ENCODE results near the gene NOXA1. TPM values are rescaled to one million over a fixed set of nuclear protein-coding genes. Genes with fewer than 3 reads are reported as not detected.
A peak's percentile ranks its signal among the peaks of the same experiment; 100 is the strongest.

Gene NOXA1
- total and polyA plus RNA-seq, 2 donors (not counting 1 experiment from before 2014, with no cell fraction given) = 0.08 to 0.66 TPM

DNA sequence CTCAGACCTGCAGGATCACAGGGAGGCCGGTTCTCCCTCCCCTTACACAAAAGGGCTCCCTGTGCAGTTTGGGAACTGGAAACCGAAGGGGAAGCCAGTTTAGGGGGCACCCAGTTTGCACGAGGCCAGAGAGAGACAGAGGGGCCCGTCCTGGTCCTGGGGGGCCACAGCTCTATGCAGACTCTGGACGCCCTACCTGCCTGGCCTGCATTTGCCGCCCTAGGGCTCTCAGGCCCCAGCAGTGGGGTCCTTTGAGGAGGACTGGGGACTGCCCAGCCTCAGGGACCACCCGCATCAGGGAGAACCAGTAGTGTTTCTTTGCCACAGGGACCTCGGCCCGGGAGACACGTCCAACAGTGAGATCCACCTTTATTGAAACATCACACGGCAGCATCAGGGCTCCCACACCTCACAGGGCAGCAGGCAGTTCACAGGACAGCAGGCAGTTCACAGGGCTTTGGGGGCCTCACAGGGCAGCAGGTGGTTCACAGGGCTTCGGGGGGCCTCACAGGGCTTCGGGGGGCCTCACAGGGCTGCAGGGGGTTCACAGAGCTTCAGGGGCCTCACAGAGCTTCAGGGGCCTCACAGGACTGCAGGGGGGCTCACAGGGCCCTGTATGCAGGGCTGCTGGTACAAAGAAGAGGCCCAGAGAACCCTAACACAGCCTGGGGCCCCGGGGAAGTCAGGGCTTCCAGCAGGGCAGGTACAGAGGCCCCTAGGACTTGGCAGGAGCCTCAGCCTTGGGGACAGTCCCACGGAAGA, 36.6 kb downstream of the NOXA1 start:
- Histone ChIP-seq H3K4me3 (replicated peaks in 1 of 4; ENCODE audit: control extremely low read depth in 1 of 4, insufficient read depth in 1 of 4, low read depth in 3 of 4, low read length in 4 of 4) (peak overlapping the region in 1 of 4 experiments; percentile 52), H3K4me1 (ENCODE audit: control insufficient read depth, extremely low read depth, insufficient read depth, low read length) (peaks cover 3% of the 10 kb centered on the region), H3K27ac (ENCODE audit: insufficient read depth, low read length) (peak overlapping the region; percentile 61), H2AFZ (ENCODE audit: low read length) (peak overlapping the region; percentile 83), H3K36me3 (ENCODE audit: control insufficient read depth, insufficient read depth, low read length) (peaks cover 12% of the 10 kb centered on the region), H3K27me3 (ENCODE audit: control insufficient read depth, insufficient read depth, low read length) (no peaks in the 10 kb centered on the region), H4K20me1 (ENCODE audit: control insufficient read depth, extremely low read depth, insufficient read depth, low read length) (no peaks in the 10 kb centered on the region), H3K79me2 (ENCODE audit: control insufficient read depth, insufficient read depth, low read length) (peaks cover 3% of the 10 kb centered on the region), H3K4me2 (ENCODE audit: extremely low read depth, insufficient read depth, low read length) (peak overlapping the region; percentile 72), H3K9me3 (ENCODE audit: control insufficient read depth, insufficient read depth, low read depth, low read length) (no peaks in the 10 kb centered on the region), H3K9ac (ENCODE audit: insufficient read depth, low read length) (peak overlapping the region; percentile 55)
- TF ChIP-seq, protein P1, sequence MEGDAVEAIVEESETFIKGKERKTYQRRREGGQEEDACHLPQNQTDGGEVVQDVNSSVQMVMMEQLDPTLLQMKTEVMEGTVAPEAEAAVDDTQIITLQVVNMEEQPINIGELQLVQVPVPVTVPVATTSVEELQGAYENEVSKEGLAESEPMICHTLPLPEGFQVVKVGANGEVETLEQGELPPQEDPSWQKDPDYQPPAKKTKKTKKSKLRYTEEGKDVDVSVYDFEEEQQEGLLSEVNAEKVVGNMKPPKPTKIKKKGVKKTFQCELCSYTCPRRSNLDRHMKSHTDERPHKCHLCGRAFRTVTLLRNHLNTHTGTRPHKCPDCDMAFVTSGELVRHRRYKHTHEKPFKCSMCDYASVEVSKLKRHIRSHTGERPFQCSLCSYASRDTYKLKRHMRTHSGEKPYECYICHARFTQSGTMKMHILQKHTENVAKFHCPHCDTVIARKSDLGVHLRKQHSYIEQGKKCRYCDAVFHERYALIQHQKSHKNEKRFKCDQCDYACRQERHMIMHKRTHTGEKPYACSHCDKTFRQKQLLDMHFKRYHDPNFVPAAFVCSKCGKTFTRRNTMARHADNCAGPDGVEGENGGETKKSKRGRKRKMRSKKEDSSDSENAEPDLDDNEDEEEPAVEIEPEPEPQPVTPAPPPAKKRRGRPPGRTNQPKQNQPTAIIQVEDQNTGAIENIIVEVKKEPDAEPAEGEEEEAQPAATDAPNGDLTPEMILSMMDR (conservative IDR thresholded peaks at IDR 0.05 in 1 of 2, IDR thresholded peaks at IDR 0.05 in 1 of 2; ENCODE audit: low read depth in 1 of 2, low read length in 2 of 2) = no peak
- TF ChIP-seq EZH2 (IDR thresholded peaks at IDR 0.05; ENCODE audit: low read length, missing control alignments) = no peak
- no peak for DNase-seq (ENCODE audit: low read depth in 2 of 2)

DNA sequence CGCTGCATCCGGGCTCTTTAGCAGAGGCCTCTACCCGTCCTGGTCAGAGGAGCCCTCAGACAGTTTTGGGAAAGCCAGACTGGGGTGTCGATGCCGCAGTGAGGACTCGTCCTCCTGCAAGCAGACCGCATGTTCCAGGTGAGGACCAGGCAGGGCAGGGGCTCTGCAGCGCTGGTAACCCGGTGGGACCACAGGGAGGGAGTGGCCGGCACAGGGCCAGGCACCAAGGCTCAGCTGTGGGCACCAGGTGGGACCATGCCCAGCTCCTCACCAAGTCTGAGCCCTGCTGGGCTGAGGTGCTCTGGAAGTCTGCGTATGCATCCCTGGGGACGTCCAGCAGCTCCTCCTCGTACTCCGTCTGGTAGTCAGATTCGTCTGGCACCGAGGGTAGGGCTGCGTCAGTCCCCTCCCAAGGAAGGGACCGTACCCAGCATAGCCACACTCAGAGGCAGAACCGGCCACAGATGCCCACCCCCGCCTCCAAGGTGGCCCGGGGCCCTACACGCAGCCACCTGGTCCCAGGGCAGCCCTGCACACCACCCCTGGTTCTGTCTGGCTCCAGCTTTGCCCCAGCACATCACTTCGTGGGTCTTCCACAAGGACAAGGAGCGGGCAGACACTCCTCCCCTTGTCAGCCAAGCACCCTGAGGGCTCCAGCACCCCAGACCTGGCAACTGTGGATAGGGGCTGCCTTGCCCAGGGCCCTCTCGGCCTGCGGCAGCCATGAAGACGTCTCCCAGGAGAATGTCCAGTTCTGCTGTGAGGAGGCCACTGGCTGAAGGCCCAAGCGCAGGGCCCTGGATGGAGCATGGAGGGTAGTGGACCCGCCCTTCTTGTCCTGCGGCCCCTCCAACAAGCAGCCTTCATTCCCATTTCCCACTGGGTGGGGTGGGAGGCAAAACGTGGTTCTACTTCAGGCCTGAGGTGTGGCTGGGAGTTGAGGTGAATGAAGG, 37.4 kb downstream of the NOXA1 start:
- H3K79me2 ChIP-seq (ENCODE audit: control insufficient read depth, insufficient read depth, low read length) = peaks cover 3% of the 10 kb centered on the region
- H2AFZ ChIP-seq (ENCODE audit: low read length) = no peak overlapping the region
- DNase-seq (ENCODE audit: low read depth in 2 of 2) = no peak
- no peaks in the 10 kb centered on the region for H4K20me1 ChIP-seq (ENCODE audit: control insufficient read depth, extremely low read depth, insufficient read depth, low read length)
- H3K4me3 ChIP-seq (replicated peaks in 1 of 4; ENCODE audit: control extremely low read depth in 1 of 4, insufficient read depth in 1 of 4, low read depth in 3 of 4, low read length in 4 of 4) = no peak overlapping the region
- H3K36me3 ChIP-seq (ENCODE audit: control insufficient read depth, insufficient read depth, low read length) = peaks cover 5% of the 10 kb centered on the region
- no peak overlapping the region for H3K27ac ChIP-seq (ENCODE audit: insufficient read depth, low read length)
- no peaks in the 10 kb centered on the region for H3K27me3 ChIP-seq (ENCODE audit: control insufficient read depth, insufficient read depth, low read length)
- TF ChIP-seq, protein P1 (conservative IDR thresholded peaks at IDR 0.05 in 1 of 2, IDR thresholded peaks at IDR 0.05 in 1 of 2; ENCODE audit: low read depth in 1 of 2, low read length in 2 of 2) = no peak
- no peak for TF ChIP-seq EZH2 (IDR thresholded peaks at IDR 0.05; ENCODE audit: low read length, missing control alignments)
- H3K4me2 ChIP-seq (ENCODE audit: extremely low read depth, insufficient read depth, low read length) = no peak overlapping the region
- H3K9ac ChIP-seq (ENCODE audit: insufficient read depth, low read length) = no peak overlapping the region
- H3K4me1 ChIP-seq (ENCODE audit: control insufficient read depth, extremely low read depth, insufficient read depth, low read length) = peaks cover 3% of the 10 kb centered on the region
- H3K9me3 ChIP-seq (ENCODE audit: control insufficient read depth, insufficient read depth, low read depth, low read length) = no peaks in the 10 kb centered on the region

DNA sequence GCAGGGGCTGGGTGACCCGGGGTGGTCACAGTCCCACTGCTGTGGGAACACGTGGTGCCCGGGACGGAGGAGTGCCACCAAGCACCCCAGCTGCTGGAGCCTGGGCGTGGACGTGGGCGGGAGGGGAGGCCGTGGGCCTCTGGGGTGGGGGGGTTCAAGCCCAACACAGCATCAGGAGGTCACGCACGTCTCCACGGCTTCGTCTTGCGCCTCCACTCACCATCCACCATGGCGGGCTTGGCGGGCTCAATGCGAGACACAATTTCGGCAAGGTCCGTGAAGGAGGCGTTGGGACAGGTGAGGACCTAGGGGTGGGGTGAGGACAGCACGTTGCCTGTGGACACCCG, 38.1 kb downstream of the NOXA1 start:
- H3K36me3 ChIP-seq (ENCODE audit: control insufficient read depth, insufficient read depth, low read length) = peaks cover 5% of the 10 kb centered on the region
- H4K20me1 ChIP-seq (ENCODE audit: control insufficient read depth, extremely low read depth, insufficient read depth, low read length) = no peaks in the 10 kb centered on the region
- no peak overlapping the region for H2AFZ ChIP-seq (ENCODE audit: low read length)
- peaks cover 3% of the 10 kb centered on the region for H3K79me2 ChIP-seq (ENCODE audit: control insufficient read depth, insufficient read depth, low read length)
- no peaks in the 10 kb centered on the region for H3K9me3 ChIP-seq (ENCODE audit: control insufficient read depth, insufficient read depth, low read depth, low read length)
- H3K9ac ChIP-seq (ENCODE audit: insufficient read depth, low read length) = no peak overlapping the region
- no peaks in the 10 kb centered on the region for H3K27me3 ChIP-seq (ENCODE audit: control insufficient read depth, insufficient read depth, low read length)
- no peak overlapping the region for H3K4me2 ChIP-seq (ENCODE audit: extremely low read depth, insufficient read depth, low read length)
- TF ChIP-seq, protein P1 (conservative IDR thresholded peaks at IDR 0.05 in 1 of 2, IDR thresholded peaks at IDR 0.05 in 1 of 2; ENCODE audit: low read depth in 1 of 2, low read length in 2 of 2) = no peak
- TF ChIP-seq EZH2 (IDR thresholded peaks at IDR 0.05; ENCODE audit: low read length, missing control alignments) = no peak
- H3K27ac ChIP-seq (ENCODE audit: insufficient read depth, low read length) = no peak overlapping the region
- DNase-seq (ENCODE audit: low read depth in 2 of 2) = no peak
- H3K4me3 ChIP-seq (replicated peaks in 1 of 4; ENCODE audit: control extremely low read depth in 1 of 4, insufficient read depth in 1 of 4, low read depth in 3 of 4, low read length in 4 of 4) = no peak overlapping the region
- peaks cover 3% of the 10 kb centered on the region for H3K4me1 ChIP-seq (ENCODE audit: control insufficient read depth, extremely low read depth, insufficient read depth, low read length)

All from fibroblast of lung (primary cell).